OCI-LY1 (cell line): ENCODE data around the gene PRKCA.

Source experiments
- H2AFZ ChIP-seq: fragments of 200-600 bp; sonication (generic), shearing (Covaris generic); 2 replicates; pipeline ENCODE4 v1.6.0; 2014; ENCODE audit warnings: antibody characterized with exemption, mild to moderate bottlenecking, low read length
- H3F3A ChIP-seq: fragments of 200-600 bp; sonication (generic), shearing (Covaris generic); 2 replicates; pipeline ENCODE4 v1.6.0; 2014; ENCODE audit warnings: mild to moderate bottlenecking, antibody characterized with exemption, low read length, moderate library complexity; ENCODE audit not compliant: insufficient read depth
- H3K27ac ChIP-seq: fragments of 200-600 bp; sonication (generic); 2 replicates; pipeline ENCODE4 v1.5.1; 2014; ENCODE audit warnings: low read length, mixed run types, mild to moderate bottlenecking, low read depth; ENCODE audit not compliant: poor library complexity, severe bottlenecking
- H3K27me3 ChIP-seq: fragments of 200-600 bp; sonication (generic); 2 replicates; pipeline ENCODE4 v1.6.0; 2014; ENCODE audit warnings: antibody characterized with exemption, mild to moderate bottlenecking, low read length, moderate library complexity; ENCODE audit not compliant: insufficient read depth
- H3K36me3 ChIP-seq: fragments of 200-600 bp; sonication (generic); 2 replicates; pipeline ENCODE4 v1.6.1; 2014; ENCODE audit warnings: mild to moderate bottlenecking, antibody characterized with exemption, low read length, moderate library complexity, mixed read lengths; ENCODE audit not compliant: insufficient read depth
- H3K4me1 ChIP-seq: fragments of 200-600 bp; sonication (generic); 2 replicates; pipeline ENCODE4 v1.5.1; 2014; ENCODE audit warnings: mild to moderate bottlenecking, low read length, moderate library complexity; ENCODE audit not compliant: insufficient read depth, severe bottlenecking
- H3K4me2 ChIP-seq: fragments of 200-600 bp; sonication (generic), shearing (Covaris generic); 2 replicates; pipeline ENCODE4 v1.6.1; 2014; ENCODE audit warnings: low read length
- H3K4me3 ChIP-seq: fragments of 200-600 bp; sonication (generic); 2 replicates; pipeline ENCODE4 v1.5.1; 2014; ENCODE audit warnings: low read length, low read depth, mild to moderate bottlenecking, mixed read lengths; ENCODE audit not compliant: poor library complexity, severe bottlenecking
- H3K79me2 ChIP-seq: fragments of 200-600 bp; shearing (Covaris generic); 2 replicates; pipeline ENCODE4 v1.6.1; 2016; ENCODE audit warnings: mixed run types, low read length, mixed read lengths; ENCODE audit not compliant: insufficient read depth
- H3K9ac ChIP-seq: fragments of 200-600 bp; sonication (generic), shearing (Covaris generic); 2 replicates; pipeline ENCODE4 v1.6.1; 2014; ENCODE audit warnings: mild to moderate bottlenecking, low read length, mixed read lengths
- H3K9me2 ChIP-seq: fragments of 200-600 bp; sonication (generic), shearing (Covaris generic); 2 replicates; pipeline ENCODE4 v1.6.1; 2014; ENCODE audit warnings: low read depth, mild to moderate bottlenecking, low read length, mixed read lengths
- H3K9me3 ChIP-seq: fragments of 200-600 bp; shearing (Covaris generic); 2 replicates; pipeline ENCODE4 v1.6.1; 2014; ENCODE audit warnings: low read length, mixed read lengths
- H4K20me1 ChIP-seq: fragments of 200-600 bp; sonication (generic), shearing (Covaris generic); 2 replicates; pipeline ENCODE4 v1.6.0; 2016; ENCODE audit warnings: mild to moderate bottlenecking, low read length; ENCODE audit not compliant: insufficient read depth
- CTCF ChIP-seq: fragments of 200-600 bp; sonication (generic), shearing (Covaris generic); IDR thresholded peaks from 2 replicates; pipeline ENCODE4 v1.5.1; 2017; ENCODE audit warnings: mild to moderate bottlenecking, antibody characterized with exemption, low read length, moderate library complexity, mixed read lengths
- EZH2 ChIP-seq: fragments of 200-600 bp; sonication (generic), shearing (Covaris generic); IDR thresholded peaks from 2 replicates; pipeline ENCODE4 v1.8.0; 2017; ENCODE audit warnings: borderline replicate concordance, mixed run types, mild to moderate bottlenecking, antibody characterized with exemption, low read length, moderate library complexity, mixed read lengths

Gene PRKCA

GRCh38 chr17:66387392-66387981 lies 85.1 kb downstream of the PRKCA start:
- no peak overlapping the region for H3K9ac ChIP-seq
- no peak overlapping the region for H3K27ac ChIP-seq

GRCh38 chr17:66392783-66393437 lies 90.5 kb downstream of the PRKCA start:
- Histone ChIP-seq H3K4me3 (peak overlapping the region; percentile 31), H3K27me3 (no peaks in the 10 kb centered on the region), H3K9me3 (0 out of 2 replicates have a peak, but pooled peaks cover 3% of the 10 kb centered on the region), H3K79me2 (no peaks in the 10 kb centered on the region), H3K36me3 (no peaks in the 10 kb centered on the region; the same call in none of the 2 replicates), H3F3A (no peaks in the 10 kb centered on the region), H3K4me2 (peak overlapping the region; percentile 63), H4K20me1 (no peaks in the 10 kb centered on the region), H3K9ac (peak overlapping the region; percentile 52; the same call in 1 of the 2 replicates), H3K4me1 (peaks cover 50% of the 10 kb centered on the region), H2AFZ (no peak overlapping the region), H3K9me2 (no peaks in the 10 kb centered on the region), H3K27ac (peak overlapping the region; percentile 87)
- no peak for TF ChIP-seq EZH2
- TF ChIP-seq CTCF, result no peak

More at GRCh38 chr17:66387392-66387981, 85.1 kb downstream of the PRKCA start:
- H2AFZ ChIP-seq, result no peak overlapping the region
- TF ChIP-seq EZH2 (no peak), CTCF (no peak)
- H3K4me3 ChIP-seq, result no peak overlapping the region
- H3K9me3 ChIP-seq, result no peaks in the 10 kb centered on the region
- 0 out of 2 replicates have a peak, but pooled peaks cover 3% of the 10 kb centered on the region for H3K79me2 ChIP-seq
- no peaks in the 10 kb centered on the region for H3K27me3 ChIP-seq
- H3F3A ChIP-seq, result no peaks in the 10 kb centered on the region
- no peaks in the 10 kb centered on the region for H4K20me1 ChIP-seq
- H3K36me3 ChIP-seq, result no peaks in the 10 kb centered on the region; the same call in 1 of the 2 replicates
- no peak overlapping the region for H3K4me2 ChIP-seq
- no peaks in the 10 kb centered on the region for H3K9me2 ChIP-seq
- H3K4me1 ChIP-seq, result peaks cover 27% of the 10 kb centered on the region

- no peaks in the 10 kb centered on the region for H3K79me2 ChIP-seq
- peaks cover 3% of the 10 kb centered on the region; the same call in 1 of the 2 replicates for H3K9me3 ChIP-seq
- H3K27me3 ChIP-seq, result no peaks in the 10 kb centered on the region
- no peaks in the 10 kb centered on the region; the same call in none of the 2 replicates for H3K36me3 ChIP-seq
- peak overlapping the region; percentile 45 for H3K27ac ChIP-seq
- no peaks in the 10 kb centered on the region for H4K20me1 ChIP-seq
- H3K9me2 ChIP-seq, result no peaks in the 10 kb centered on the region
- no peak overlapping the region for H3K4me3 ChIP-seq
- H3K4me2 ChIP-seq, result no peak overlapping the region
- H3F3A ChIP-seq, result no peaks in the 10 kb centered on the region
- TF ChIP-seq EZH2 (no peak), CTCF (no peak)
- no peak overlapping the region for H3K9ac ChIP-seq
- H3K4me1 ChIP-seq, result peaks cover 81% of the 10 kb centered on the region
- H2AFZ ChIP-seq, result no peak overlapping the region
These were observed 93.5 kb downstream of the PRKCA start for GRCh38 chr17:66395961-66396360.
